ENCODE results near the gene PRKAG2.

- TF ChIP-seq CTCF (IDR thresholded peaks at IDR 0.05) (no peak), POLR2A (IDR thresholded peaks at IDR 0.05) (no peak)
Observed at GRCh38 chr7:151743481-151743983, 133.4 kb downstream of the PRKAG2 start.
